Loucy (cell line): ENCODE data around the gene OR10A2.

Experiments
- EZH2phosphoT487 ChIP-seq: fragments of 200-600 bp; IDR thresholded peaks from 2 replicates; pipeline ENCODE4 v1.6.1; 2018; ENCODE audit warnings: antibody characterized with exemption, mild to moderate bottlenecking, moderate library complexity, borderline replicate concordance
- TF ChIP-seq, protein P1 (sequence below): fragments of 200-600 bp; sonication (generic); conservative IDR thresholded peaks from 2 replicates; pipeline ENCODE4 v1.5.1; 2014; ENCODE audit warnings: mild to moderate bottlenecking, antibody characterized with exemption, low read length

- TF ChIP-seq, protein P1, sequence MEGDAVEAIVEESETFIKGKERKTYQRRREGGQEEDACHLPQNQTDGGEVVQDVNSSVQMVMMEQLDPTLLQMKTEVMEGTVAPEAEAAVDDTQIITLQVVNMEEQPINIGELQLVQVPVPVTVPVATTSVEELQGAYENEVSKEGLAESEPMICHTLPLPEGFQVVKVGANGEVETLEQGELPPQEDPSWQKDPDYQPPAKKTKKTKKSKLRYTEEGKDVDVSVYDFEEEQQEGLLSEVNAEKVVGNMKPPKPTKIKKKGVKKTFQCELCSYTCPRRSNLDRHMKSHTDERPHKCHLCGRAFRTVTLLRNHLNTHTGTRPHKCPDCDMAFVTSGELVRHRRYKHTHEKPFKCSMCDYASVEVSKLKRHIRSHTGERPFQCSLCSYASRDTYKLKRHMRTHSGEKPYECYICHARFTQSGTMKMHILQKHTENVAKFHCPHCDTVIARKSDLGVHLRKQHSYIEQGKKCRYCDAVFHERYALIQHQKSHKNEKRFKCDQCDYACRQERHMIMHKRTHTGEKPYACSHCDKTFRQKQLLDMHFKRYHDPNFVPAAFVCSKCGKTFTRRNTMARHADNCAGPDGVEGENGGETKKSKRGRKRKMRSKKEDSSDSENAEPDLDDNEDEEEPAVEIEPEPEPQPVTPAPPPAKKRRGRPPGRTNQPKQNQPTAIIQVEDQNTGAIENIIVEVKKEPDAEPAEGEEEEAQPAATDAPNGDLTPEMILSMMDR = no peak
- no peak for TF ChIP-seq EZH2phosphoT487
Measured at GRCh38 chr11:6871278-6871677, 8.4 kb downstream of the OR10A2 start.
